A172 (cell line): ENCODE data around the gene AQP11. TPM values are rescaled to one million over a fixed set of nuclear protein-coding genes. Genes with fewer than 3 reads are reported as not detected.
"Not testable (repeated sequence)": the region's sequence is repeated elsewhere in the genome, so short reads cannot be mapped to it uniquely, and the experiment has no call there.

Experiments
- DNase-seq: peaks from one replicate; pipeline ENCODE4 v3.0.0-alpha.2; 2015; ENCODE audit warnings: low spot score
- total RNA-seq: library from RNA; depleted of rRNA; stranded (reverse); fragments of >200 nt; shearing (Covaris generic); gene quantifications from 2 replicates; pipeline ENCODE4 v1.2.3, GENCODE V29; 2014; rRNA removed

AQP11 gene, protein sequence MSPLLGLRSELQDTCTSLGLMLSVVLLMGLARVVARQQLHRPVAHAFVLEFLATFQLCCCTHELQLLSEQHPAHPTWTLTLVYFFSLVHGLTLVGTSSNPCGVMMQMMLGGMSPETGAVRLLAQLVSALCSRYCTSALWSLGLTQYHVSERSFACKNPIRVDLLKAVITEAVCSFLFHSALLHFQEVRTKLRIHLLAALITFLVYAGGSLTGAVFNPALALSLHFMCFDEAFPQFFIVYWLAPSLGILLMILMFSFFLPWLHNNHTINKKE
- 5.8 and 8.4 TPM in 2 replicates for total RNA-seq

GRCh38 chr11:77589521-77590193 is at the start of gene AQP11:
Gene AQP11 (plus strand): TSS chr11:77589953. CDS start chr11:77589993, 40 bp downstream.
- DNase-seq: peak; percentile 72

- no peak for DNase-seq
Measured at GRCh38 chr11:77542296-77542695, 47.5 kb upstream of the AQP11 start.

DNA sequence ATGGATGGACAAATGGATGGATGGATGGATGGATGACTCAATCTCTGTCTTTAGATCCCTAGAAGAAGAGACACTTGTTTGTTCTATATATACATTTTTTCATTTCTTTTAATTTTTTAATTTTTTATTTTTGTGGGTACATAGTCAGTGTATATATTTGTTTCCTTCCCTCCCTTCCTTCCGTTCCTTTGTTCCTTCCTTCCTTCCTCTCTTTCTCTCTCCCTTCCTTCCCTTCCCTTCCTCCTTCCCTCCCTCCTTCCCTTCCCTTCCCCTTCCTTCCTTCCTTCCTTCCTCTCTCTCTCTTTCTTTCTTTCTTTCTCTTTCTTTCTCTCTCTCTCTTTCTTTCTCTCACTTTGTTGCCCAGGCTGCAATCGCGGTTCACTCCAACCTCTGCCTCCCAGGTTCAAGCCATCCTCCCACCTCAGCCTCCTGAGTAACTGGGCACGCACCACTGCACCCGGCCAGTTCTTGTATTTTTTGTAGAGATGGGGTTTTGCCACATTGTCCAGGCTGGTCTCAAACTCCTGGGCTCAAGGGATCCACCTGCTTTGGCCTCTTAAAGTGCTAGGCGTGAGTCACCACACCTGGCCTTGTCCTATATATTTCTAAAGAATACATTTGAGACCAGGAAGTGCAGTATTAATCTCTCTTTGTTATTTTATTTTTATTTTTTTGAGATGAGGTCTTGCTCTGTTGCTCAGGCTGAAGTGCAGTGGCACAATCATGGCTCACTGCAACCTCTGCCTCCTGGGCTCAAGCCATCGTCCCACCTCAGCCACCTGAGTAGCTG is 42.5 kb upstream of the AQP11 start:
- no peak for DNase-seq

- peak; percentile 78 for DNase-seq
Measured at GRCh38 chr11:77547863-77548551, 41.7 kb upstream of the AQP11 start.

GRCh38 chr11:77548552-77549445 is 41.0 kb upstream of the AQP11 start:
- no peak for DNase-seq

- not testable (repeated sequence) for DNase-seq
Measured at GRCh38 chr11:77551426-77551825, 38.3 kb upstream of the AQP11 start.

- peak; percentile 38 for DNase-seq
Measured at GRCh38 chr11:77557553-77557952, 32.2 kb upstream of the AQP11 start.

DNA sequence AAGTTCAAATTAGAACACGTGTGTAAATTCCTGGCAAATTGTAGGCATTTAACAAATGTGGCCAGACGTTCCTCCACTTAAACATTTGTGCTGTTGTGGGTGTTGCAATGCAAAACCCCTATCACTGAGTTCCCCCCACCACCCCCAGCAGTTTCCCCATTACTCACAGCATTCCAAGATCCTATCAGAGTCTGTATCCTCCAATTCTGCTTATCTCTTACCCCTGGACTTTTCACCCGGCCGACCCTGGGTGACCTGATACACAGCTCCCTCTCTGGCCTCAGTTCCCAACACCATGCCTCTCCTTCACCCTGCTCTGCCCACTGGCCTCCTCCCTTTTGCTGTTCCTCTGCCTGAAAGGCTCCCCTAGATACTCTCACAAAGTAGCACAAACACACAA is 31.4 kb upstream of the AQP11 start:
- DNase-seq: peak; percentile 35

GRCh38 chr11:77559686-77560401 is 29.9 kb upstream of the AQP11 start:
- DNase-seq: peak; percentile 94

DNA sequence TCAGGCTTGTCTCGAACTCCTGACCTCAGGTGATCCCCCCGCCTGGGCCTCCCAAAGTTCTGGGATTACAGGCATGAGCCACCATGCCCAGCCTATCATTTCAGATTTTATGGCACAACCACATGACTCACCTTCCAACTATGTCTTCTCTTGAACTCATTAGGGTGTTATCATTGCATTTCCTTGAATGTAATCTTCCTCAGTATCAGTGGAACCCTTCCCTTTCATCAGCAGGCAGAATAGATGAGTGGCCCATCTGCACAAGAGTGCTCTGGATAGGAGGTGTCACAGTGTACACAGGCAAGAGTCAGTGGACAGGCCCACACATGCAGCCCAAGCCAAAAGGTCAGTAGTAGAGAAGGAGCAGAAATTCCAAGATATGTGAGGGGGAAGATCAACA is 29.1 kb upstream of the AQP11 start:
- DNase-seq: peak; percentile 93

DNA sequence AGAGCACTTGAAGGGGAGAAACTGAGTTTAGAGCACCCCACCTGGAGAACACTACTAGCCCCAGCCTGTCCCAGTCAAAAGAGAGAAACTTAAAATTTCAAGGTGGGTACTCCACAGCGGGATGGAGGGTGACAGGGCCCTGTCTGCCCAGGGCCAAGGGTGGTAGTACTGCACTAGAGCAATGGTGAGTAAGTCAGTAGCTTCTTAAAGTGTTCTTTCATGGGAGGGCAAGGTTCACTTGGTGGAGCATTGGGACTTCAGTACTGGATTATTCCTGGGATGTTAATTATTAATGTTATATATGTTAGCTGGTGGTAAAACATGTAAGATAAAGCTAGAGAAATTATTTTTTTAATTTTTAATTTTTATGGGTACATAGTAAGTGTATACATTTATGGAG is 28.5 kb upstream of the AQP11 start:
- DNase-seq: no peak

- DNase-seq: no peak
Measured at GRCh38 chr11:77568306-77568705, 21.4 kb upstream of the AQP11 start.

GRCh38 chr11:77568916-77569675 is 20.7 kb upstream of the AQP11 start:
- no peak for DNase-seq

GRCh38 chr11:77569676-77570070 is 20.1 kb upstream of the AQP11 start:
- DNase-seq: no peak

DNA sequence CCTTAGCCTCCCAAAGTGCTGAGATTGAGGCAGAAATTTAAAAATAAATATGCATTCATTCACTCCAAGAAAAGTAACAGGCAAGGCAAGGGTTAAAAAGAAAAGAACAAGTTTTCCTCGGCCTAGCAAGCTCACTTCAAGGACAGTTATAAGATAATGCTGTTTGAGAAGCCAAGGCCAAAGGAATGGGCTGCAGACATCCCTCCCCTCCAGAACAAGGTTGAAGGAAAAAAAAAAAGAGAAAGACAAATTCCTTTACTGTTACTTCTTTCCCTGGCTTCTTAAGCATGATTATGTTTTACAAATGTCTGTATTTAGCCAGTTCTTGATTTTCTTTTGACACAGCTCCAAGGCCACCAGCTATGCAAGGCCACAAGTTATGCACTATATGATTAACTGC is 18.9 kb upstream of the AQP11 start:
- not testable (repeated sequence) for DNase-seq

DNA sequence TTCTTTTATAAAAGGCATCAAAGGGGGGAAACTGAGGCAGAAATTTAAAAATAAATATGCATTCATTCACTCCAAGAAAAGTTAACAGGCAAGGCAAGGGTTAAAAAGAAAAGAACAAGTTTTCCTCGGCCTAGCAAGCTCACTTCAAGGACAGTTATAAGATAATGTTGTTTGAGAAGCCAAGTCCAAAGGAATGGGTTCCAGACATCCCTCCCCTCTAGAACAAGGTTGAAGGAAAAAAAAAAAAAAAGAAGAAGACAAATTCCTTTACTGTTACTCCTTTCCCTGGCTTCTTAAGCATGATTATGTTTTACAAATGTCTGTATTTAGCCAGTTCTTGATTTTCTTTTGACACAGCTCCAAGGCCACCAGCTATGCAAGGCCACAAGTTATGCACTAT is 14.3 kb upstream of the AQP11 start:
- not testable (repeated sequence) for DNase-seq

DNA sequence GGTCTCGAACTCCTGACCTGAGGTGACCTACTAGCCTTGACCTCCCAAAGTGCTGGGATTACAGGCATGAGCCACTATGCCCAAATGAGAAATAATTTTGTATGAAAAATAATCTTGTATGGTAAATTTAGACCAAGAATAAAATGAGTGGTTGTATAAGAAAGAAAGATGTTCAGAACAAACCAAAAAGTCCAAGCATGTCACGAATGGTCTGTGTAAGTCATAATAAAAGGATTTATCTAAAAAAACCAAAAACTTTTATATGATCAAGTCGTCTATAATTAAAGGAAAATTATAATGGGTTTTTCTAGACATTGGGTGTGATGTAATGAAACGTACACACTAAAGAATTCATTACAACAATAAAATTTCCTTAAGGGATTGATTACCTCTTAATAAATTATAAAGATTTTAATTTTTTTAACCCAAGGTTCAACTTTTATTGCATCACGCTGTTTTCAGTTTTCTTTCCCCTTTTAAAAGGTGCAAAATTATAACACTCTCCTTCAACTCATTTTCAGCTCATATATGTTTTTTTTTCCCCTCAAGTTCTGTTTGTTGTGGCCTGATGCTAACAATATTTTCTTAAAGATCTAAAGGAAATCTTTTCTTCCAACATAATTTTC is 8.9 kb upstream of the AQP11 start:
- DNase-seq: peak; percentile 53

- no peak for DNase-seq
Measured at GRCh38 chr11:77589181-77589520, 602 bp upstream of the AQP11 start.

DNA sequence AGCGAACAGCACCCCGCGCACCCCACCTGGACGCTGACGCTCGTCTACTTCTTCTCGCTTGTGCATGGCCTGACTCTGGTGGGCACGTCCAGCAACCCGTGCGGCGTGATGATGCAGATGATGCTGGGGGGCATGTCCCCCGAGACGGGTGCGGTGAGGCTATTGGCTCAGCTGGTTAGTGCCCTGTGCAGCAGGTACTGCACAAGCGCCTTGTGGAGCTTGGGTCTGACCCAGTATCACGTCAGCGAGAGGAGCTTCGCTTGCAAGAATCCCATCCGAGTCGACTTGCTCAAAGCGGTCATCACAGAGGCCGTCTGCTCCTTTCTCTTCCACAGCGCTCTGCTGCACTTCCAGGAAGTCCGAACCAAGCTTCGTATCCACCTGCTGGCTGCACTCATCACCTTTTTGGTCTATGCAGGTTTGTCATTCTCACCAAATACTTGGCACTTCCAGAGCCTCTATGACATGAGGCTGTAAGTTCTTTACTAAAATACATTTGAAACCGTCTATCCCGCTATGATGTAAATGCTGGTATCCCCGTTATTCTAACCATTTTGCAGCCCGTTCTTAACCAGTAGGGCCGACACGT is 535 bp downstream of the AQP11 start:
- no peak for DNase-seq
